NCI-H748 (cell line): ENCODE results near the gene GCLC.
A peak's percentile ranks its signal among the peaks of the same experiment; 100 is the strongest.

ENCODE experiments used
- DNase-seq: peaks from one replicate; lab custom pipeline; 2025; ENCODE audit not compliant: unreplicated experiment; lab: John Stamatoyannopoulos, UW

The GCLC gene

DNA sequence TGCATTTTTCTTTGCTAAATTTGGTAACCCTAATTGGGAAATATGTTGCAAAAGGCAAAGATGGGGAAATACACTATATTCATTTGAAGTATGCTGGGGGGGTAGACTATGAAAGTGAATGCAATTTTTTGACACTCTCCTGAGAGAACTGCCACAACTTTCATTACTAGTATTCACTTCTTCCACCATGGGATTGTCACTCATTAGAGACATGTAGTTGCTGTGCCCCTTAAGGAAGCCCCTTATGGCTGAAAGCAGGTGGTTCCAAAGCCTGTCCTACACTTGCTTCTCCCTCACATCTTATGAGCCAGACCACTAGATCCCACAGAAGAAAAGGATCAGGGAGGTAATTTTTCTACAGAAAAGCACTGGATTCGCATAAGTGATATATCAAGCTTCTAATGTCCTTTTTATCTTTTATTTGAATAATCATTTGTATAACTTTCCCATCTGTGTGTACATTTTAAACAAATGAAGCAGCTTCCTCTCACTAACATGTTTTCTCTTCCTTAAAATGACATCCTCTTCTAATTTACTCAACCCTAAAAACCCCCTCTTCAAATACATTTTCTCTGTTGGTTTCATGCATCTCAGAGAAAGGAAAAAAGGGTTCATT, 83.8 kb downstream of the GCLC start:
- DNase-seq, result peak; percentile 89

DNA sequence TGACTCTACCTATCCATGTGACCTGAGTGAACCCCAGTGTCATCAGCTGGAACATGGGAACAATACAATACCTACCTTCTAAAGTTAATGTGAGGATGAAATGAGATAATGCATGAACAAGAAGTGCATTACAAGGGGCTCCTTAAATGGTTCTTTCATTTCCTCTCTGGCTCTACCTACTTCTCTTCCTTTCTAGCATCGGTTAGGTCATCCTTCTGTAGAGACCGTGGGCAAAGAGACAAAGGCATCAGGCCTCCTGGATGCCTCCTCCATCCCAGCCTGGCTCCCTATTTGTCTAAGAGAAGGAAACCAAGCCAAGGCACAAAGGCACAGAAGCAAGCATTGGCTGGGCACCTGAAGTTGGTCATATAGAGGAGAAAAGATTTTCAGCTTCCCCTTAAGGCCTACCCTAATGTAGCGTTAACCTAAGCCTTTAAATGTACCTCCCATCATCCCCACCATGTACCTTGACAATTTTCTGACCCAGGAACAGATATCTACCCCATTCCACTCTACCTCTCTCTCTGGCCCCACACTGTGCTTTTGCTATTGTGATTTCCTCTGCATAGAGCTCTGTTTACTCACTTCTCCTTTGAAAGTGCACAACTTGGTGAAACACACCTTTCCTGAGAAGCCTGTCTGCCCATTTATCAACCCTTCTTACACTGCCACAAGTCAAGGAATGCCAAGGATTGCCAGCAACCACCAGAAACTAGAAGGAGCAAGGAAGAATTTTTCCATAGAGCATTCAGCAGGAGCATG, 86.6 kb downstream of the GCLC start:
- DNase-seq, result no peak

DNA sequence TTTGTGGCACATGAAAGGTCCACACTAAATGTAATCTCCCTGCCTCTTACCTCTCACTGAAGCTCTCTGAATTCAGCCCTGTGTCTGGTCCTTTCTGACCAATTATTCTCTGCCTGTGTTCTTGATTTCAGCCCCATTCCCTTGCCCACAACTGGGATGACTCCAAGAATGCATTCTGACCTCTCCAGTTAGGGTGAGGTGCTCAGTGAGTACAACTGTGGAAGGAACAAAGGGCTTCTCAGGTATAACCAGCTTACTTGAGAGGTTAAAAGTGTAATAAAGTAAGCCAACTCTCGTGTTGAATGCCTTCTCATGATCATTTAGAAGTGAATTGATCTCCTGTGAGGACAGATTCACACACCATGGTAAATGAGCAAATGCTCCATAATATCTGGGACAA, 88.1 kb downstream of the GCLC start:
- DNase-seq, result no peak

DNA sequence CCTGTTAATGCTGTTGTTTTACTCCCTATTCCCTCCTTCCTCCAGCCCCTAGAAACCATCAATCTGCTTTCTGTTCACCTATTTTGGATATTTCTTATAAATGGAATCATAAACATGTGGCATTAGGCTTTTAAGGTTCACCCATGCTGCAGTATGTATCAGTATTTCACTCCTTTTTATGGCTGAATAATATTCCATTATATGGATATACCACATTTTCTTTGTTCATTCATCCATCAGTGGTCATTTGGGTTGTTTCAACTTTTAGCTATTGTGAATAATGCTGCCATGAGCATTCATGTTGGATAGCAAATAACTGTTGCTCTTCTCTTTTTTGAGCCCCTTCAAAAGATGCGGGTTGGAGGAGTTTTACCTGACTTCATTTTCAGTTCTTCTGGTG, 89.2 kb downstream of the GCLC start:
- DNase-seq, result no peak

DNA sequence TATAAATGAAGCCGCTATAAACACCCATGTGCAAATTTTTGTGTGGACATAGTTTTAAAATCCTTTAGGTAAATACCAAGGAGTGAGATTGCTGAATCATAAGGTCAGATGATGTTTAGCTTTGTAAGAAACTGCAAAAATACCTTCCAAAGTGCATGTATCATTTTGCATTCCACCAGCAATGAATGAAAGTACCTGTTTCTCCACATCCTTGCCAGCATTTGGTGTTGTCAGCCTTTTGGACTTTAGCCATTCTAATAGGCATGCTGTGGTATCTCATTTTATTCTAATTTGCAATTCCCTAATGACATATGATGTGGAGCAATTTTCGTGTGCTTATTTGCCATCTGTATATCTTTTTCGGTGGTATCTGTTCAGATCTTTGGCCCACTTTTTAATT, 93.7 kb downstream of the GCLC start:
- no peak for DNase-seq

DNA sequence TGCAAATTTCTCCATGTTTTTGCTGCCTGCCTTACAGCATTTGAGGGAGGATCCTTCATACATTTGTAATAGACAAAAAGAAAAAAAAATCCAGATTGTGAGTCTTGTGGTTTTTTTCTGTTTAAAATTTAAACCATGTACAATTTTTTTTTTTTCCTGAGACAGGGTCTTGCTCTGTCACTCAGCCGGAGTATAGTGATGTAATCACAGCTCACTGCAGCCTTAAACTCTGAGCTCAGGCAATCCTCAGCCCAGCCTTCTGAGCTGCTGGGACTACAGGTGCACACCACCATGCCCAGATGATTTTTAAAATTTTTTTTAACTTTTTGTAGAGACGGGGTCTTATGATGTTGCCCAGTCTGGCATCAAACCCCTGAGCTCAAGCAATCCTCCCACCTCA, 97.0 kb downstream of the GCLC start:
- DNase-seq, result no peak
